Adrenal gland (tissue), 5 donors: ENCODE measurements around the gene SH3BP2.

Source experiments
- POLR2A ChIP-seq, 2 donors: fragments of 450-650 bp; IDR thresholded peaks; one replicate each; pipeline ENCODE4 v1.6.1; 2017; ENCODE audit warnings: antibody characterized with exemption in 2 of 2, mild to moderate bottlenecking in 2 of 2, moderate library complexity in 1 of 2
- TF ChIP-seq, protein P1 (sequence below), 6 experiments: fragments of 450-650 bp in 4 of 6; fragments of 200-600 bp in 2 of 6; sonication (generic) in 1 of 6; IDR thresholded peaks; 1 replicate in 5 of 6; 2 replicates in 1 of 6; pipeline versions ENCODE4 v1.5.1 to v1.8.0; 2016 to 2021; ENCODE audit warnings: antibody characterized with exemption in 6 of 6, mild to moderate bottlenecking in 2 of 6, moderate library complexity in 1 of 6
- donor health status: DM: no; HTN: no; CAD: no.

DNA sequence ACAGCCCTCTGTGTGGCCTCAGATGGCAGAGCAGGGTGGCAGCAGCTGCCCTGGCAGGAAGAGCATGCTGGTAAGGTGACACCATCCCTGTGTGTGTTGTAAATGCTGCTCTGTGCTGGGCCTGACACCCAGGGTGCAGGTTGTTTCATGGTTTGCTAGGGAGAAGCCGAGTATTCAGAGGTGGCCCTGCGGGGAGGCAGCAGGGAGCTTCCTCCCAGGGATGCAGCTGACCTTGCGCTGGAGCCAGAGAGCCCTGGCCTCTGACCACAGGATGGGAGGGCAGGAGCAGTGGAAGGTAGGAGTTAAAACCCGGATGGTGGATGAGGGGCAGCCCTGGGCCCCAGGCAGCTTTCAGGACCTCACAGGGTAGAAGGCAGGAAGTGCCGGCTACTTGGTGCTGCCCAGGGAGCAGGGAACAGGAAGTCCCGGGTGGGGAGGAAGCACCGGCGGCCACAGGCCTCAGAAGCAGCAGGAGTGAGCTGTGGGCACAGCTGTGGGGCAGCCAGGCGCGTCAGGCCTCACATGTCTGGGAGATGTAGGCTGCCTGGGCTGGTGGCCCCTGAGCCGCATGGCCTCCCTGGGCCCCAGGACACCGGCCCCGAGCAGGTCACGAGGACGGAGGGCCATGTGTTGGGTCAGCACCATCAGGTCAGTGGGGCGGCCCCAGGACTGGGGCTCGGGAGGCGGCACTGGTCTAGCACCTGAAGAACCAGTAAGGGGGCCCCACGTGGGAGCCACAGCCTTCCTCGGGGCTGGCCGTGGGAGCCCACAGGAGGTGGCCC is 19.1 kb downstream of the SH3BP2 start:
- TF ChIP-seq, protein P1, sequence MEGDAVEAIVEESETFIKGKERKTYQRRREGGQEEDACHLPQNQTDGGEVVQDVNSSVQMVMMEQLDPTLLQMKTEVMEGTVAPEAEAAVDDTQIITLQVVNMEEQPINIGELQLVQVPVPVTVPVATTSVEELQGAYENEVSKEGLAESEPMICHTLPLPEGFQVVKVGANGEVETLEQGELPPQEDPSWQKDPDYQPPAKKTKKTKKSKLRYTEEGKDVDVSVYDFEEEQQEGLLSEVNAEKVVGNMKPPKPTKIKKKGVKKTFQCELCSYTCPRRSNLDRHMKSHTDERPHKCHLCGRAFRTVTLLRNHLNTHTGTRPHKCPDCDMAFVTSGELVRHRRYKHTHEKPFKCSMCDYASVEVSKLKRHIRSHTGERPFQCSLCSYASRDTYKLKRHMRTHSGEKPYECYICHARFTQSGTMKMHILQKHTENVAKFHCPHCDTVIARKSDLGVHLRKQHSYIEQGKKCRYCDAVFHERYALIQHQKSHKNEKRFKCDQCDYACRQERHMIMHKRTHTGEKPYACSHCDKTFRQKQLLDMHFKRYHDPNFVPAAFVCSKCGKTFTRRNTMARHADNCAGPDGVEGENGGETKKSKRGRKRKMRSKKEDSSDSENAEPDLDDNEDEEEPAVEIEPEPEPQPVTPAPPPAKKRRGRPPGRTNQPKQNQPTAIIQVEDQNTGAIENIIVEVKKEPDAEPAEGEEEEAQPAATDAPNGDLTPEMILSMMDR (IDR thresholded peaks at IDR 0.05), result no peak
- TF ChIP-seq POLR2A (IDR thresholded peaks at IDR 0.05), result peak in 1 of 2 donors; percentile 35
